HEK293 (cell line): ENCODE results near the gene NUDT8.

Source experiments
- CTCF ChIA-PET: fragments of 350-600 bp; formaldehyde crosslinking; extraction: SDS; loops from one replicate; lab custom pipeline; 2021; ENCODE audit warnings: antibody characterized with exemption; lab: Yijun Ruan, JAX
- POLR2A ChIA-PET: fragments of 300-600 bp; formaldehyde crosslinking; extraction: SDS; loops from one replicate; lab custom pipeline; 2020; ENCODE audit warnings: antibody characterized with exemption, inconsistent platforms; lab: Yijun Ruan, JAX
- H3K27ac ChIP-seq: fragments of 200-500 bp; sonication (Bioruptor generic); 2 replicates; pipeline ENCODE4 v1.5.1; 2014; ENCODE audit warnings: low read depth, low read length, control low read depth, inconsistent platforms; ENCODE audit errors: extremely low read depth
- H3K36me3 ChIP-seq, 2 experiments: fragments of 200-500 bp in 1 of 2; sonication (Bioruptor generic) in 1 of 2; 1 replicate in 1 of 2; 2 replicates in 1 of 2; pipeline ENCODE4 v1.5.1; 2014 to 2017; ENCODE audit warnings: inconsistent platforms in 2 of 2, low read length in 2 of 2; ENCODE audit not compliant: control insufficient read depth in 2 of 2, insufficient read depth in 1 of 2
- H3K4me1 ChIP-seq: fragments of 200-500 bp; sonication (Bioruptor generic); 2 replicates; pipeline ENCODE4 v1.5.1; 2014; ENCODE audit warnings: mild to moderate bottlenecking, low read length, inconsistent platforms; ENCODE audit not compliant: control insufficient read depth, insufficient read depth
- H3K4me3 ChIP-seq: 2 replicates; pipeline ENCODE4 v1.5.1; 2011; ENCODE audit warnings: low read depth, mild to moderate bottlenecking, control low read depth, low read length, moderate library complexity
- H3K9me3 ChIP-seq: fragments of 200-500 bp; sonication (Bioruptor generic); 2 replicates; pipeline ENCODE4 v1.5.1; 2014; ENCODE audit warnings: low read depth, low read length, inconsistent platforms; ENCODE audit not compliant: control insufficient read depth, insufficient read depth
- SP7 ChIP-seq: fragments of 450-650 bp; formaldehyde crosslinking; IDR thresholded peaks from 2 replicates; pipeline ENCODE4 v1.5.1; 2016; ENCODE audit warnings: missing biosample characterization, missing genetic modification characterization
- TCF7L2 ChIP-seq: IDR thresholded peaks from 2 replicates; pipeline ENCODE4 v1.6.1; 2011; ENCODE audit warnings: low read depth, mild to moderate bottlenecking, inconsistent platforms, low read length, moderate library complexity, borderline replicate concordance
- ZBTB21 ChIP-seq: fragments of 450-650 bp; formaldehyde crosslinking; IDR thresholded peaks from 2 replicates; pipeline ENCODE4 v1.5.1; 2017; ENCODE audit warnings: missing biosample characterization, missing genetic modification characterization
- ZFP41 ChIP-seq: fragments of 450-650 bp; formaldehyde crosslinking; IDR thresholded peaks from 2 replicates; pipeline ENCODE4 v1.5.1; 2016; ENCODE audit warnings: missing biosample characterization, missing genetic modification characterization, borderline replicate concordance
- ZNF133 ChIP-seq: fragments of 450-650 bp; formaldehyde crosslinking; IDR thresholded peaks from 2 replicates; pipeline ENCODE4 v1.5.1; 2016; ENCODE audit warnings: missing biosample characterization, missing genetic modification characterization
- ZNF19 ChIP-seq: fragments of 450-650 bp; formaldehyde crosslinking; IDR thresholded peaks from 2 replicates; pipeline ENCODE4; 2016; ENCODE audit warnings: missing biosample characterization, missing genetic modification characterization, low read depth
- ZNF2 ChIP-seq: fragments of 450-650 bp; formaldehyde crosslinking; IDR thresholded peaks from 2 replicates; pipeline ENCODE4 v1.5.1; 2016; ENCODE audit warnings: missing biosample characterization, missing genetic modification characterization
- ZNF24 ChIP-seq: fragments of 450-650 bp; formaldehyde crosslinking; IDR thresholded peaks from 2 replicates; pipeline ENCODE4 v1.5.1; 2016; ENCODE audit warnings: missing biosample characterization, missing genetic modification characterization
- ZNF302 ChIP-seq: fragments of 450-650 bp; formaldehyde crosslinking; IDR thresholded peaks from 2 replicates; pipeline ENCODE4 v1.5.1; 2016; ENCODE audit warnings: missing biosample characterization, missing genetic modification characterization, low read depth
- ZNF600 ChIP-seq: fragments of 450-650 bp; formaldehyde crosslinking; IDR thresholded peaks from 2 replicates; pipeline ENCODE4 v1.5.1; 2016; ENCODE audit warnings: missing biosample characterization, missing genetic modification characterization
- ZNF670 ChIP-seq: fragments of 450-650 bp; formaldehyde crosslinking; IDR thresholded peaks from 2 replicates; pipeline ENCODE4 v1.5.1; 2016; ENCODE audit warnings: missing biosample characterization, missing genetic modification characterization, low read depth
- ZNF692 ChIP-seq: fragments of 450-650 bp; formaldehyde crosslinking; IDR thresholded peaks from 2 replicates; pipeline ENCODE4 v1.5.1; 2016; ENCODE audit warnings: missing biosample characterization, missing genetic modification characterization
- TF ChIP-seq, protein P1 (sequence below): fragments of 450-650 bp; formaldehyde crosslinking; IDR thresholded peaks from 2 replicates; pipeline ENCODE4 v1.5.1; 2016; ENCODE audit warnings: missing biosample characterization, missing genetic modification characterization
- TF ChIP-seq, protein P2 (sequence below): fragments of 450-650 bp; formaldehyde crosslinking; conservative IDR thresholded peaks from 2 replicates; pipeline ENCODE4 v1.5.1; 2016; ENCODE audit warnings: low read depth, missing biosample characterization, missing genetic modification characterization
- TF ChIP-seq, protein P3 (sequence below): IDR thresholded peaks from 2 replicates; pipeline ENCODE4 v1.6.1; 2011; ENCODE audit warnings: mild to moderate bottlenecking, low read depth, low read length, borderline replicate concordance

The NUDT8 gene

DNA sequence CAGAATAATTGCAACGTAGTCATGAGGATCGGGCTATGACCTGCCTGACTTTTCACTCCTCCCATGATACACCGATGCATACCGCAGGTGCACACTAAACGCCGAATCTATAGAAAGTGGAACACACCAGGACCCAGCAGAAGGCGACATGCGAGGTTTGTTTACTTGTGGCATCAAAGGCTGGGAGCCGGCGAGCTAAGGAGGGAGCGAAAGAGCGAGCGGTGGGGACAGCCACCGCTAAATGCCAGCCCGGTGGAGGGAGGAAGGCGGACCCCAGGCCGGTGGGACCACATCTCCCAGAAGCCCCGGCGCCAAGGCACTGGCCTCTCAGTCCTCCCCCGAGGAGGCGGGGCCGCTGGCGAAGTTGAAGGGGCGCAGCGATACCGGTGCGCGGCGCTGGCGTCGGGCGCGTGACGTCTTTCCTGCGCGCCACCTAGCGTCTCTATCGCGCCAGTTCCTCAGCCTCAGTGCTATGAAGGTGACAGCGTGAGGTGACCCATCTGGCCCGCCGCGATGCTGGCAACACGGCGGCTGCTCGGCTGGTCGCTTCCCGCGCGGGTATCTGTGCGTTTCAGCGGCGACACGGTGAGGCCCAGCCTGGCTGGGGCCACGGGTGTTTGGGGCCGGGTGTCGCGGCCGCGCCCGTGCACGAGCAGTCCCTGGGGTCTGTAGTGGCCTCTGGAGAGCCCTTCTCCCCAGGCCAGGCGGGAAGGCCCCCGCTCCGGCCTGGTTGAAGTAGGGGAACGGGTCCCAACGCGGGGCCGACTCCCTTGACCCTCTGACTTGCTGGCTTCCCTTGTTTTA lies 23.0 kb downstream of the NUDT8 start, which contains the start of gene NDUFV1 (continued):
- TF ChIP-seq, protein P1, sequence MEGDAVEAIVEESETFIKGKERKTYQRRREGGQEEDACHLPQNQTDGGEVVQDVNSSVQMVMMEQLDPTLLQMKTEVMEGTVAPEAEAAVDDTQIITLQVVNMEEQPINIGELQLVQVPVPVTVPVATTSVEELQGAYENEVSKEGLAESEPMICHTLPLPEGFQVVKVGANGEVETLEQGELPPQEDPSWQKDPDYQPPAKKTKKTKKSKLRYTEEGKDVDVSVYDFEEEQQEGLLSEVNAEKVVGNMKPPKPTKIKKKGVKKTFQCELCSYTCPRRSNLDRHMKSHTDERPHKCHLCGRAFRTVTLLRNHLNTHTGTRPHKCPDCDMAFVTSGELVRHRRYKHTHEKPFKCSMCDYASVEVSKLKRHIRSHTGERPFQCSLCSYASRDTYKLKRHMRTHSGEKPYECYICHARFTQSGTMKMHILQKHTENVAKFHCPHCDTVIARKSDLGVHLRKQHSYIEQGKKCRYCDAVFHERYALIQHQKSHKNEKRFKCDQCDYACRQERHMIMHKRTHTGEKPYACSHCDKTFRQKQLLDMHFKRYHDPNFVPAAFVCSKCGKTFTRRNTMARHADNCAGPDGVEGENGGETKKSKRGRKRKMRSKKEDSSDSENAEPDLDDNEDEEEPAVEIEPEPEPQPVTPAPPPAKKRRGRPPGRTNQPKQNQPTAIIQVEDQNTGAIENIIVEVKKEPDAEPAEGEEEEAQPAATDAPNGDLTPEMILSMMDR (tag by site-specific recombination): peak; percentile 100
- TF ChIP-seq ZNF2 (tag by site-specific recombination): 0 out of 2 replicates have a peak, but pooled peaks have one; percentile 42
- peak; percentile 89 for TF ChIP-seq ZBTB21 (tag by site-specific recombination)
- TF ChIP-seq ZNF24 (tag by site-specific recombination): 0 out of 2 replicates have a peak, but pooled peaks have one; percentile 33
- TF ChIP-seq ZNF670 (tag by site-specific recombination): no peak
- TF ChIP-seq, protein P2, sequence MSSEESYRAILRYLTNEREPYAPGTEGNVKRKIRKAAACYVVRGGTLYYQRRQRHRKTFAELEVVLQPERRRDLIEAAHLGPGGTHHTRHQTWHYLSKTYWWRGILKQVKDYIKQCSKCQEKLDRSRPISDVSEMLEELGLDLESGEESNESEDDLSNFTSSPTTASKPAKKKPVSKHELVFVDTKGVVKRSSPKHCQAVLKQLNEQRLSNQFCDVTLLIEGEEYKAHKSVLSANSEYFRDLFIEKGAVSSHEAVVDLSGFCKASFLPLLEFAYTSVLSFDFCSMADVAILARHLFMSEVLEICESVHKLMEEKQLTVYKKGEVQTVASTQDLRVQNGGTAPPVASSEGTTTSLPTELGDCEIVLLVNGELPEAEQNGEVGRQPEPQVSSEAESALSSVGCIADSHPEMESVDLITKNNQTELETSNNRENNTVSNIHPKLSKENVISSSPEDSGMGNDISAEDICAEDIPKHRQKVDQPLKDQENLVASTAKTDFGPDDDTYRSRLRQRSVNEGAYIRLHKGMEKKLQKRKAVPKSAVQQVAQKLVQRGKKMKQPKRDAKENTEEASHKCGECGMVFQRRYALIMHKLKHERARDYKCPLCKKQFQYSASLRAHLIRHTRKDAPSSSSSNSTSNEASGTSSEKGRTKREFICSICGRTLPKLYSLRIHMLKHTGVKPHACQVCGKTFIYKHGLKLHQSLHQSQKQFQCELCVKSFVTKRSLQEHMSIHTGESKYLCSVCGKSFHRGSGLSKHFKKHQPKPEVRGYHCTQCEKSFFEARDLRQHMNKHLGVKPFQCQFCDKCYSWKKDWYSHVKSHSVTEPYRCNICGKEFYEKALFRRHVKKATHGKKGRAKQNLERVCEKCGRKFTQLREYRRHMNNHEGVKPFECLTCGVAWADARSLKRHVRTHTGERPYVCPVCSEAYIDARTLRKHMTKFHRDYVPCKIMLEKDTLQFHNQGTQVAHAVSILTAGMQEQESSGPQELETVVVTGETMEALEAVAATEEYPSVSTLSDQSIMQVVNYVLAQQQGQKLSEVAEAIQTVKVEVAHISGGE (tag by site-specific recombination): peak; percentile 80
- TF ChIP-seq ZNF19: no peak

DNA sequence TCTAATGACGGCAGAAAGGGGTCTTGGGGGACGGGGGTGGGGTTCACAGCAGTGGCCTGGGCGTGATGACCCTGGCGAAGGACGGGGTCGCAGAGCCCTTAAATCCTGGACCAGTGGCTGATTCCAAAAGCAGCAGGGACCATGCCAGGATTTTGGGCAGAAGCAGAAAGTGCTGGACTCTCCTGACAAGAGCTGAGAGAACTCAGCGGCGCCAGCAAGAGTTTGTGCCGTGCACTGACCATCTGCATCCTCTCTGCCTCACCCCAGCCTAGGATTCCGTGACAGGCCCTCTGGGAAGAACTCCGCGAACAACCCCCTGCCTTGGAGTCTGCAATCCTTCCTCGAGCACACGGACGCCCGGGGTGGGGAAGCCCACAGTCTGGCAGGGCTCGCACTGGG lies 23.6 kb downstream of the NUDT8 start:
- Histone ChIP-seq H3K4me3 (peak overlapping the region; percentile 96), H3K27ac (no peak overlapping the region), H3K36me3 (peaks cover 0 to 27% of the 10 kb centered on the region in 2 experiments; a peak in 1 of 3 replicates), H3K4me1 (no peaks in the 10 kb centered on the region), H3K9me3 (no peaks in the 10 kb centered on the region)
- TF ChIP-seq ZNF600 (tag by site-specific recombination) (no peak), TCF7L2 (no peak), ZFP41 (tag by site-specific recombination) (no peak), ZNF133 (tag by site-specific recombination) (no peak), ZNF302 (tag by site-specific recombination) (no peak), SP7 (no peak), ZNF692 (no peak)
- TF ChIP-seq, protein P3, sequence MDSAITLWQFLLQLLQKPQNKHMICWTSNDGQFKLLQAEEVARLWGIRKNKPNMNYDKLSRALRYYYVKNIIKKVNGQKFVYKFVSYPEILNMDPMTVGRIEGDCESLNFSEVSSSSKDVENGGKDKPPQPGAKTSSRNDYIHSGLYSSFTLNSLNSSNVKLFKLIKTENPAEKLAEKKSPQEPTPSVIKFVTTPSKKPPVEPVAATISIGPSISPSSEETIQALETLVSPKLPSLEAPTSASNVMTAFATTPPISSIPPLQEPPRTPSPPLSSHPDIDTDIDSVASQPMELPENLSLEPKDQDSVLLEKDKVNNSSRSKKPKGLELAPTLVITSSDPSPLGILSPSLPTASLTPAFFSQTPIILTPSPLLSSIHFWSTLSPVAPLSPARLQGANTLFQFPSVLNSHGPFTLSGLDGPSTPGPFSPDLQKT: no peak
- CTCF ChIA-PET: no interaction called here
- POLR2A ChIA-PET: interaction anchor here (0.6 kb wide), 1 partner anchor 34 kb away, joined by 3 read pairs; no protein-coding TSS in a partner anchor
